Body of pancreas (tissue), 4 donors: ENCODE measurements around the gene TMEM150C. TPM values are rescaled to one million over a fixed set of nuclear protein-coding genes. Genes with fewer than 3 reads are reported as not detected.

Experiments used
- ATAC-seq: fragments of 150-250 bp; one replicate; pipeline ENCODE4 v1.9.1; 2016
- DNase-seq, 4 donors: peaks; one replicate each; pipeline ENCODE4 v3.0.0-alpha.2; 2019
- H3K27ac ChIP-seq, 4 donors: fragments of 200-600 bp; sonication (generic); 1 replicate in 3 of 4; 2 replicates in 1 of 4; pipeline versions ENCODE4 v1.5.1 to v1.6.1; 2016 to 2019; ENCODE audit warnings: mild to moderate bottlenecking in 1 of 4, mixed read lengths in 1 of 4, moderate library complexity in 1 of 4
- H3K27me3 ChIP-seq, 2 donors: fragments of 200-600 bp; sonication (generic); one replicate each; pipeline ENCODE4 v1.6.0; 2016; ENCODE audit warnings: mild to moderate bottlenecking in 1 of 2
- H3K36me3 ChIP-seq, 2 donors: fragments of 200-600 bp; sonication (generic); replicated peaks in 1 of 2; 2 replicates each; pipeline ENCODE4 v1.5.1; 2016; ENCODE audit warnings: low read depth in 2 of 2; ENCODE audit not compliant: insufficient read depth in 1 of 2
- H3K4me1 ChIP-seq: fragments of 200-600 bp; sonication (generic); one replicate; pipeline ENCODE4 v1.6.0; 2016
- H3K4me3 ChIP-seq, 2 donors: fragments of 200-600 bp; sonication (generic); 1 replicate in 1 of 2; 2 replicates in 1 of 2; pipeline ENCODE4 v1.5.1; 2016 to 2019
- H3K9me3 ChIP-seq, 3 donors: fragments of 200-600 bp; sonication (generic); 1 replicate in 2 of 3; 2 replicates in 1 of 3; pipeline ENCODE4 v1.5.1; 2016
- CTCF ChIP-seq, 7 experiments: fragments of 450-650 bp in 4 of 7; fragments of 200-600 bp in 3 of 7; sonication (generic) in 3 of 7; IDR thresholded peaks; one replicate each; pipeline ENCODE4 v1.5.1; 2016 to 2019; ENCODE audit warnings: antibody characterized with exemption in 7 of 7
- POLR2A ChIP-seq, 3 donors: fragments of 450-650 bp; IDR thresholded peaks; one replicate each; pipeline ENCODE4 v1.6.1; 2016; ENCODE audit warnings: antibody characterized with exemption in 3 of 3, mild to moderate bottlenecking in 2 of 3
- WGBS, 2 donors: methylation state at CpG; one replicate each; pipeline ENCODE4 v1.1.5; 2017; 5-methylcytosine and 5-hydroxymethylcytosine counted together
- intact Hi-C: fragments of 100-400 bp; cut with DNase I; formaldehyde crosslinking; loops from one replicate; pipeline ENCODE4 v1.15.1; 2023
- total RNA-seq, 2 donors: library from RNA; depleted of rRNA; stranded (reverse); fragments of >200 nt; gene quantifications; one replicate each; pipeline ENCODE4 v1.1.0, GENCODE V29; 2016

TMEM150C gene
- total RNA-seq, 2 donors from 2014 or later: 5.2 to 5.6 TPM

GRCh38 chr4:82436780-82437179, 125.0 kb downstream of the TMEM150C start:
- WGBS, 2 donors: 94 to 95% methylated on average over 4 of the region's 4 CpGs
- Histone ChIP-seq H3K27ac (no peak overlapping the region), H3K4me3 (no peak overlapping the region), H3K9me3 (no peaks in the 10 kb centered on the region), H3K4me1 (peaks cover 21% of the 10 kb centered on the region), H3K36me3 (no peaks in the 10 kb centered on the region), H3K27me3 (no peaks in the 10 kb centered on the region)
- TF ChIP-seq CTCF (IDR thresholded peaks at IDR 0.05) (no peak), POLR2A (IDR thresholded peaks at IDR 0.05) (no peak)
- DNase-seq: no peak
- intact Hi-C loops: no loop called here
- no peak for ATAC-seq

- intact Hi-C loops: no loop called here
- Histone ChIP-seq H3K9me3 (no peaks in the 10 kb centered on the region), H3K36me3 (no peaks in the 10 kb centered on the region), H3K27me3 (no peaks in the 10 kb centered on the region), H3K27ac (no peak overlapping the region), H3K4me3 (no peak overlapping the region), H3K4me1 (peaks cover 27% of the 10 kb centered on the region)
- DNase-seq (no peak), ATAC-seq (no peak)
- no peak for TF ChIP-seq CTCF (IDR thresholded peaks at IDR 0.05)
- no peak for TF ChIP-seq POLR2A (IDR thresholded peaks at IDR 0.05)
- WGBS, 2 donors: 73 to 76% methylated on average over 5 of the region's 5 CpGs
Measured at GRCh38 chr4:82436130-82436529, 125.7 kb downstream of the TMEM150C start.

GRCh38 chr4:82434949-82435348, 126.8 kb downstream of the TMEM150C start:
- Histone ChIP-seq H3K27me3 (no peaks in the 10 kb centered on the region), H3K4me1 (peaks cover 27% of the 10 kb centered on the region), H3K27ac (no peak overlapping the region), H3K36me3 (no peaks in the 10 kb centered on the region), H3K4me3 (no peak overlapping the region), H3K9me3 (no peaks in the 10 kb centered on the region)
- no peak for DNase-seq
- 94 to 97% methylated on average over 7 of the region's 7 CpGs for WGBS, 2 donors
- no peak for TF ChIP-seq CTCF (IDR thresholded peaks at IDR 0.05)
- TF ChIP-seq POLR2A (IDR thresholded peaks at IDR 0.05): no peak
- intact Hi-C loops: no loop called here
- no peak for ATAC-seq

GRCh38 chr4:82433791-82434190, 128.0 kb downstream of the TMEM150C start:
- Histone ChIP-seq H3K27ac (no peak overlapping the region), H3K9me3 (no peaks in the 10 kb centered on the region), H3K36me3 (no peaks in the 10 kb centered on the region), H3K27me3 (no peaks in the 10 kb centered on the region), H3K4me3 (no peak overlapping the region), H3K4me1 (peaks cover 19% of the 10 kb centered on the region)
- no peak for TF ChIP-seq POLR2A (IDR thresholded peaks at IDR 0.05)
- TF ChIP-seq CTCF (IDR thresholded peaks at IDR 0.05): no peak
- intact Hi-C loops: no loop called here
- WGBS, 2 donors: 61 to 70% methylated on average over 2 of the region's 2 CpGs
- no peak for ATAC-seq
- DNase-seq: no peak

Other genes with a start within 250 kb of the TMEM150C start
- gene HNRNPD, start 188.0 kb downstream of the TMEM150C start, total RNA-seq: 100 to 1,000 TPM in 1 of 2 donors, 10 to 100 TPM in 1; 97.0 to 104 TPM
- gene HNRNPDL, start 131.5 kb downstream of the TMEM150C start, total RNA-seq: 100 to 1,000 TPM; 130 to 131 TPM
- gene ENOPH1, start 131.4 kb downstream of the TMEM150C start, total RNA-seq: 10 to 100 TPM in 1 of 2 donors, 1 to 10 TPM in 1; 6.3 to 17.4 TPM
- 10 to 100 TPM; 51.4 TPM for gene SCD5, start 236.8 kb upstream of the TMEM150C start, total RNA-seq